Endothelial cell of umbilical vein (primary cell): Measurements from ENCODE around the gene KIF26B. TPM values are rescaled to one million over a fixed set of nuclear protein-coding genes. Genes with fewer than 3 reads are reported as not detected.

Experiments used
- BruUV-seq: library from RNA; stranded (reverse); fragments of 400-500 nt; replicated peaks from 2 replicates; lab custom pipeline; 2021; lab: Mats Ljungman, UMichigan
- CTCF ChIA-PET: fragments of 300-600, 350-600 bp; sonication (Branson Sonifier 250); formaldehyde crosslinking; loops from one replicate; lab custom pipeline; 2021; ENCODE audit warnings: antibody characterized with exemption, inconsistent platforms; lab: Charles Lee
- POLR2A ChIA-PET: fragments of 300-600, 350-600 bp; sonication (Branson Sonifier 250); formaldehyde crosslinking; loops from one replicate; lab custom pipeline; 2021; ENCODE audit warnings: antibody characterized with exemption, inconsistent platforms; lab: Charles Lee
- DNase-seq: peaks from one replicate; pipeline ENCODE4 v3.0.0-alpha.2; 2011; ENCODE audit warnings: low read depth, low spot score
- FAIRE-seq: peaks from 2 replicates; lab custom pipeline; 2011; peaks lifted over from hg19 to GRCh38; lab: Jason Lieb, UNC
- H2AFZ ChIP-seq: 2 replicates; pipeline ENCODE4 v1.6.0; 2012; ENCODE audit warnings: low read depth, low read length, control low read depth, inconsistent platforms
- H3K27ac ChIP-seq: 2 replicates; pipeline ENCODE4 v1.5.1; 2011; ENCODE audit warnings: low read depth, mild to moderate bottlenecking, control low read depth, low read length, moderate library complexity; ENCODE audit not compliant: insufficient read depth
- H3K27me3 ChIP-seq, 2 experiments: 2 replicates each; pipeline versions ENCODE4 v1.6.0 to v1.6.1; 2011; ENCODE audit warnings: low read length in 2 of 2, mixed read lengths in 1 of 2; ENCODE audit not compliant: control insufficient read depth in 2 of 2, insufficient read depth in 2 of 2
- H3K36me3 ChIP-seq, 2 experiments: 2 replicates in 1 of 2; 3 replicates in 1 of 2; pipeline ENCODE4 v1.5.1; 2011; ENCODE audit warnings: low read length in 2 of 2, mild to moderate bottlenecking in 1 of 2, moderate library complexity in 1 of 2; ENCODE audit not compliant: control insufficient read depth in 2 of 2, insufficient read depth in 2 of 2; ENCODE audit errors: extremely low read depth in 1 of 2
- H3K4me1 ChIP-seq: 3 replicates; pipeline ENCODE4 v1.5.1; 2011; ENCODE audit warnings: mild to moderate bottlenecking, low read length; ENCODE audit not compliant: control insufficient read depth, insufficient read depth; ENCODE audit errors: extremely low read depth
- H3K4me2 ChIP-seq: 2 replicates; pipeline ENCODE4 v1.6.1; 2011; ENCODE audit warnings: low read length, control low read depth, mixed read lengths; ENCODE audit not compliant: insufficient read depth
- H3K4me3 ChIP-seq, 3 experiments: fragments of 200-600 bp in 1 of 3; sonication (generic), shearing (Covaris generic) in 1 of 3; replicated peaks in 1 of 3; 2 replicates each; pipeline ENCODE4 v1.5.1; 2011 to 2016; ENCODE audit warnings: control low read depth in 3 of 3, low read length in 3 of 3, mild to moderate bottlenecking in 2 of 3, inconsistent platforms in 1 of 3, low read depth in 1 of 3, moderate library complexity in 1 of 3; ENCODE audit not compliant: insufficient read depth in 1 of 3
- H3K79me2 ChIP-seq: 2 replicates; pipeline ENCODE4 v1.6.0; 2012; ENCODE audit warnings: low read length, inconsistent platforms; ENCODE audit not compliant: control insufficient read depth, insufficient read depth
- H3K9ac ChIP-seq: replicated peaks from 2 replicates; pipeline ENCODE3; 2011; ENCODE audit warnings: low read length, control low read depth; ENCODE audit not compliant: insufficient read depth; ENCODE audit errors: extremely low read depth
- H3K9me1 ChIP-seq: replicated peaks from 3 replicates; pipeline ENCODE4 v1.6.0; 2011; ENCODE audit warnings: mild to moderate bottlenecking, low read length; ENCODE audit not compliant: control insufficient read depth, insufficient read depth; ENCODE audit errors: extremely low read depth
- H3K9me3 ChIP-seq: replicated peaks from 2 replicates; pipeline ENCODE4 v1.5.1; 2012; ENCODE audit warnings: low read length, inconsistent platforms; ENCODE audit not compliant: control insufficient read depth, insufficient read depth
- H4K20me1 ChIP-seq: replicated peaks from 2 replicates; pipeline ENCODE3; 2011; ENCODE audit warnings: mild to moderate bottlenecking, low read length; ENCODE audit not compliant: control insufficient read depth, insufficient read depth; ENCODE audit errors: extremely low read depth
- CTCF ChIP-seq, 2 donors: IDR thresholded peaks; 1 replicate in 1 of 2; 2 replicates in 1 of 2; pipeline ENCODE4 v1.5.1; 2011; ENCODE audit warnings: low read length in 2 of 2, mild to moderate bottlenecking in 2 of 2, moderate library complexity in 2 of 2, control low read depth in 1 of 2, inconsistent platforms in 1 of 2, low read depth in 1 of 2; ENCODE audit not compliant: insufficient read depth in 1 of 2; ENCODE audit errors: extremely low read depth in 1 of 2
- EZH2 ChIP-seq: IDR thresholded peaks from 2 replicates; pipeline ENCODE4 v1.6.1; 2012; ENCODE audit warnings: borderline replicate concordance, low read depth, mild to moderate bottlenecking, moderate library complexity, low read length, inconsistent platforms; ENCODE audit not compliant: severe bottlenecking
- FOS ChIP-seq: IDR thresholded peaks from 2 replicates; pipeline ENCODE4 v1.6.1; 2011; ENCODE audit warnings: mild to moderate bottlenecking, low read length, moderate library complexity, borderline replicate concordance; ENCODE audit not compliant: insufficient read depth
- GATA2 ChIP-seq: IDR thresholded peaks from 2 replicates; pipeline ENCODE4 v1.7.0; 2011; ENCODE audit warnings: low read depth, mild to moderate bottlenecking, moderate library complexity, mixed read lengths, low read length; ENCODE audit not compliant: insufficient read length, insufficient read depth
- JUN ChIP-seq: IDR thresholded peaks from 2 replicates; pipeline ENCODE4 v1.6.1; 2011; ENCODE audit warnings: borderline replicate concordance, low read depth; ENCODE audit not compliant: insufficient read length, insufficient read depth
- MAX ChIP-seq: IDR thresholded peaks from 2 replicates; pipeline ENCODE4 v1.6.1; 2011; ENCODE audit not compliant: insufficient read depth, insufficient read length
- MYC ChIP-seq: IDR thresholded peaks from one replicate; pipeline ENCODE4 v1.6.1; 2011; ENCODE audit warnings: mild to moderate bottlenecking, low read depth, low read length
- POLR2A ChIP-seq: IDR thresholded peaks from 2 replicates; pipeline ENCODE4 v1.6.1; 2012; ENCODE audit warnings: low read depth, mild to moderate bottlenecking, control low read depth, low read length
- POLR2AphosphoS5 ChIP-seq: IDR thresholded peaks from 2 replicates; pipeline ENCODE4 v1.6.1; 2012; ENCODE audit warnings: low read depth, mild to moderate bottlenecking, control low read depth, low read length, moderate library complexity; ENCODE audit not compliant: insufficient read depth
- dilution Hi-C: fragments of 300-500 bp; cut with MboI; formaldehyde crosslinking; loops from one replicate; pipeline ENCODE4 v1.15.0; 2019; ENCODE audit warnings: low sequenced_read_pairs; ENCODE audit not compliant: extremely low pct_ligation_motif_present
- intact Hi-C: fragments of 100-400 bp; cut with micrococcal nuclease; formaldehyde crosslinking; loops from one replicate; pipeline ENCODE4 v1.10.0; 2022
- polyA plus RNA-seq, 4 experiments: library from polyadenylated mRNA; depleted of rRNA in 3 of 4; stranded (reverse) in 3 of 4; unstranded in 1 of 4; fragments of >200 nt; gene quantifications; 2 replicates each; pipeline versions ENCODE4 v1.2.1 to v1.2.3, GENCODE V29; 2011 to 2012; ENCODE audit warnings: missing spikeins in 1 of 4
- total RNA-seq: library from RNA; stranded (reverse); gene quantifications from 2 replicates; pipeline ENCODE4 v1.2.3, GENCODE V29; 2021

KIF26B gene
- total and polyA plus RNA-seq, 2 donors (not counting 3 experiments of a cell fraction or from before 2014, with no cell fraction given): 0.04 to 0.49 TPM

- Histone ChIP-seq H3K36me3 (no peaks in the 10 kb centered on the region), H3K4me2 (no peak overlapping the region), H2AFZ (no peak overlapping the region), H3K4me3 (no peak overlapping the region), H3K4me1 (no peaks in the 10 kb centered on the region), H3K27ac (no peak overlapping the region), H3K9me3 (no peaks in the 10 kb centered on the region), H3K9ac (no peak overlapping the region), H3K9me1 (no peaks in the 10 kb centered on the region), H3K79me2 (no peaks in the 10 kb centered on the region), H4K20me1 (no peaks in the 10 kb centered on the region), H3K27me3 (no peaks in the 10 kb centered on the region)
- no peak for FAIRE-seq
- intact Hi-C loops (no loop called here), dilution Hi-C loops (no loop called here)
- CTCF ChIA-PET: interaction anchor here (0.6 kb wide), 1 partner anchor 609 kb away, joined by 3 read pairs; no protein-coding TSS in a partner anchor
- POLR2A ChIA-PET: no interaction called here
- no peak for DNase-seq
- no TSS peak for BruUV-seq
- no peak for TF ChIP-seq POLR2A
- no peak for TF ChIP-seq POLR2AphosphoS5
- no peak for TF ChIP-seq JUN
- TF ChIP-seq MAX: no peak
- TF ChIP-seq GATA2: no peak
- no peak for TF ChIP-seq FOS
- TF ChIP-seq EZH2: no peak
- TF ChIP-seq CTCF (IDR thresholded peaks at IDR 0.05; ENCODE audit: extremely low read depth in 1 of 2, insufficient read depth in 1 of 2, low read depth in 1 of 2, low read length in 2 of 2): no peak
- TF ChIP-seq MYC: no peak
Measured at GRCh38 chr1:245279346-245279745, 124.6 kb downstream of the KIF26B start.
